GM23338 (cell line): ENCODE data around the gene CPLX1. TPM values are rescaled to one million over a fixed set of nuclear protein-coding genes. Genes with fewer than 3 reads are reported as not detected.

Experiments
- ATAC-seq: fragments of 200-7000 bp; cut with Tn5 transposase; 3 replicates; pipeline ENCODE4 v1.9.1; 2020
- DNase-seq: peaks from one replicate; pipeline ENCODE4 v3.0.0-alpha.2; 2015; ENCODE audit warnings: low spot score
- H2AFZ ChIP-seq: fragments of 200-600 bp; sonication (generic); 2 replicates; pipeline ENCODE4 v1.8.0; 2016; ENCODE audit warnings: antibody characterized with exemption, mild to moderate bottlenecking, moderate library complexity
- H3F3A ChIP-seq: fragments of 200-600 bp; sonication (generic); replicated peaks from 2 replicates; pipeline ENCODE4 v1.8.0; 2017; ENCODE audit warnings: antibody characterized with exemption, mixed run types, low read depth
- H3K27ac ChIP-seq: fragments of 200-600 bp; sonication (generic); 2 replicates; pipeline ENCODE4 v1.6.1; 2016; ENCODE audit warnings: low read depth
- H3K27me3 ChIP-seq: fragments of 200-600 bp; sonication (generic); 2 replicates; pipeline ENCODE4 v1.8.0; 2016; ENCODE audit warnings: mild to moderate bottlenecking, mixed run types, moderate library complexity; ENCODE audit not compliant: insufficient read depth
- H3K36me3 ChIP-seq: fragments of 200-600 bp; sonication (generic); 2 replicates; pipeline ENCODE4 v1.8.0; 2016; ENCODE audit warnings: mild to moderate bottlenecking; ENCODE audit not compliant: insufficient read depth
- H3K4me1 ChIP-seq: fragments of 200-600 bp; sonication (generic); 2 replicates; pipeline ENCODE4 v1.8.0; 2016; ENCODE audit warnings: mild to moderate bottlenecking, moderate library complexity; ENCODE audit not compliant: insufficient read depth
- H3K4me2 ChIP-seq: fragments of 200-600 bp; sonication (generic); 2 replicates; pipeline ENCODE4 v1.7.1; 2017; ENCODE audit warnings: mixed run types
- H3K4me3 ChIP-seq: fragments of 200-600 bp; sonication (generic); 2 replicates; pipeline ENCODE4 v1.6.1; 2016; ENCODE audit warnings: mixed run types
- H3K79me2 ChIP-seq: fragments of 200-600 bp; sonication (generic); replicated peaks from 2 replicates; pipeline ENCODE4 v1.8.0; 2017; ENCODE audit warnings: mild to moderate bottlenecking; ENCODE audit not compliant: insufficient read depth
- H3K9me2 ChIP-seq: fragments of 200-600 bp; sonication (generic); 2 replicates; pipeline ENCODE4 v1.8.0; 2017; ENCODE audit not compliant: insufficient read depth
- H4K20me1 ChIP-seq: fragments of 200-600 bp; sonication (generic); replicated peaks from 2 replicates; pipeline ENCODE4 v1.8.0; 2017; ENCODE audit warnings: mild to moderate bottlenecking; ENCODE audit not compliant: insufficient read depth
- H3K27ac Mint-ChIP-seq: 2 replicates; pipeline ENCODE4 v1.8.0; 2020; ENCODE audit warnings: inconsistent platforms, mild to moderate bottlenecking, moderate library complexity, mixed read lengths
- H3K27me3 Mint-ChIP-seq: 3 replicates; pipeline ENCODE4 v1.8.0; 2022; ENCODE audit warnings: low read depth, mild to moderate bottlenecking, moderate library complexity, mixed read lengths, inconsistent platforms; ENCODE audit not compliant: insufficient read depth, poor library complexity
- H3K36me3 Mint-ChIP-seq: 3 replicates; pipeline ENCODE4 v1.8.0; 2021; ENCODE audit warnings: low read depth, mild to moderate bottlenecking, inconsistent platforms, moderate library complexity, mixed read lengths
- H3K4me1 Mint-ChIP-seq: 3 replicates; pipeline ENCODE4 v1.8.0; 2020; ENCODE audit warnings: mild to moderate bottlenecking, inconsistent platforms, mixed read lengths
- H3K4me3 Mint-ChIP-seq: 3 replicates; pipeline ENCODE4 v1.8.0; 2021; ENCODE audit warnings: moderate library complexity, mild to moderate bottlenecking, inconsistent platforms, mixed read lengths
- H3K9me3 Mint-ChIP-seq: 3 replicates; pipeline ENCODE4 v1.8.0; 2020; ENCODE audit warnings: moderate library complexity, mild to moderate bottlenecking, inconsistent platforms, mixed read lengths
- CREB1 ChIP-seq: fragments of 250-450 bp; sonication (Bioruptor Pico); IDR thresholded peaks from 2 replicates; pipeline ENCODE4 v1.5.0; 2020; ENCODE audit warnings: low read depth, mild to moderate bottlenecking, moderate library complexity
- EZH2phosphoT487 ChIP-seq: fragments of 200-600 bp; sonication (generic); IDR thresholded peaks from one replicate; pipeline ENCODE4 v1.8.1; 2018; ENCODE audit warnings: antibody characterized with exemption; ENCODE audit not compliant: unreplicated experiment
- JUNB ChIP-seq: IDR thresholded peaks from one replicate; pipeline ENCODE4 v1.6.1; 2016; ENCODE audit warnings: antibody characterized with exemption; ENCODE audit not compliant: unreplicated experiment
- NANOG ChIP-seq: IDR thresholded peaks from 2 replicates; pipeline ENCODE4 v1.6.1; 2016; ENCODE audit warnings: antibody characterized with exemption, borderline replicate concordance
- POLR2AphosphoS5 ChIP-seq: IDR thresholded peaks from 2 replicates; pipeline ENCODE4 v1.6.1; 2016; ENCODE audit warnings: antibody characterized with exemption, low read depth
- STAT1 ChIP-seq: IDR thresholded peaks from one replicate; pipeline ENCODE4 v1.6.1; 2016; ENCODE audit warnings: antibody characterized with exemption; ENCODE audit not compliant: unreplicated experiment
- ZNF114 ChIP-seq: fragments of 250-450 bp; sonication (Bioruptor Pico); IDR thresholded peaks from 2 replicates; pipeline ENCODE4 v1.5.0; 2020; ENCODE audit warnings: mild to moderate bottlenecking, moderate library complexity
- ZNF331 ChIP-seq: fragments of 250-450 bp; sonication (Bioruptor Pico); IDR thresholded peaks from 2 replicates; pipeline ENCODE4 v1.5.0; 2020; ENCODE audit warnings: low read depth, mild to moderate bottlenecking, moderate library complexity
- polyA plus RNA-seq: library from polyadenylated mRNA; unstranded; fragments of >200 nt; fragmentation: Nextera tagmentation; extraction: Ambion mirVana; gene quantifications from 2 replicates; pipeline ENCODE4 v1.2.1, GENCODE V29; 2016
- total RNA-seq: library from RNA; depleted of rRNA; stranded (reverse); fragments of >200 nt; shearing (Covaris generic); gene quantifications from 2 replicates; pipeline ENCODE4 v1.2.3, GENCODE V29; 2014
- TF ChIP-seq, protein P1 (sequence below), 2 experiments: fragments of 200-600 bp in 1 of 2; sonication (generic) in 1 of 2; conservative IDR thresholded peaks; 2 replicates each; pipeline versions ENCODE4 v1.5.1 to v1.6.1; 2016 to 2017; ENCODE audit warnings: antibody characterized with exemption in 2 of 2, low read depth in 2 of 2, mild to moderate bottlenecking in 2 of 2, moderate library complexity in 1 of 2
- TF ChIP-seq, protein P2 (sequence below): IDR thresholded peaks from one replicate; pipeline ENCODE4 v1.6.1; 2018; ENCODE audit warnings: antibody characterized with exemption; ENCODE audit not compliant: unreplicated experiment
- TF ChIP-seq, protein P3 (sequence below): IDR thresholded peaks from 2 replicates; pipeline ENCODE4 v1.6.1; 2016; ENCODE audit warnings: antibody characterized with exemption

CPLX1 gene
- total and polyA plus RNA-seq, 2 experiments from 2014 or later = 0.86 to 0.97 TPM

DNA sequence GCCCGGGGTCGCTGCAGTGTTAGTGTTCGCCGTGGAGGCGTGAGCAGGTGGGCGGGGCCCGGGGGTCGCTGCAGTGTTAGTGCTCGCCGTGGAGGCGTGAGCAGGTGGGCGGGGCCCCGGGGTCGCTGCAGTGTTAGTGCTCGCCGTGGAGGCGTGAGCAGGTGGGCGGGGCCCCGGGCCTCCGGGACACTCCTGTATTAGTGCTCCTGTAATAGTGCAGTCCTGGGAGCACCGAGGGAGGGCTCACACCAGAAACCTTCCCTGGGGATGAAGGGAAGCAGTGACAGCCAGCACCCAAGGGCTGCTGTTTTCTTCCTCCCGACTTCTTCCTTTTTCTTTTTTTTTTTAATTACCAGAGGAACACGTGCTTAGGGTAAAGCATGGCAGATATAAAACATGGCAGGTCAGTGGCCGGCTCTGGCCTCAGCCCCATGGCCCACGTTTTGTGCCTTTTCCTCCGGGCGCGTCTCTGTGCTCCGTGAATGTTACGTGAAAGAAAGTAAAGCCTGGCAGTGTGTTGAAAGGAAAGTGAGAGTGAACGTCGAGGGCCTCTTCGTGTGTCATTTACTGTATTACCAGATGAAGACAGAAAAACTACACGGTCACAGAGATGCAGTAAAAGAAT, 78.3 kb downstream of the CPLX1 start:
- Histone ChIP-seq H3K79me2 (peaks cover 38% of the 10 kb centered on the region), H2AFZ (no peak overlapping the region), H3F3A (no peaks in the 10 kb centered on the region; the same call in 1 of the 2 replicates), H3K9me2 (no peaks in the 10 kb centered on the region), H3K27me3 (no peaks in the 10 kb centered on the region), H3K27ac (no peak overlapping the region), H4K20me1 (peaks cover 14% of the 10 kb centered on the region), H3K36me3 (0 out of 2 replicates have a peak, but pooled peaks cover 3% of the 10 kb centered on the region), H3K4me2 (no peak overlapping the region), H3K4me3 (no peak overlapping the region), H3K4me1 (no peaks in the 10 kb centered on the region)
- no peak overlapping the region for H3K27ac Mint-ChIP-seq
- H3K27me3 Mint-ChIP-seq = peaks cover 3% of the 10 kb centered on the region
- DNase-seq (no peak), ATAC-seq (no peak)
- peaks cover 58% of the 10 kb centered on the region for H3K36me3 Mint-ChIP-seq
- H3K4me1 Mint-ChIP-seq = no peaks in the 10 kb centered on the region; the same call in 2 of the 3 replicates
- TF ChIP-seq ZNF114 (CRISPR knock-in tag) = no peak
- TF ChIP-seq, protein P1, sequence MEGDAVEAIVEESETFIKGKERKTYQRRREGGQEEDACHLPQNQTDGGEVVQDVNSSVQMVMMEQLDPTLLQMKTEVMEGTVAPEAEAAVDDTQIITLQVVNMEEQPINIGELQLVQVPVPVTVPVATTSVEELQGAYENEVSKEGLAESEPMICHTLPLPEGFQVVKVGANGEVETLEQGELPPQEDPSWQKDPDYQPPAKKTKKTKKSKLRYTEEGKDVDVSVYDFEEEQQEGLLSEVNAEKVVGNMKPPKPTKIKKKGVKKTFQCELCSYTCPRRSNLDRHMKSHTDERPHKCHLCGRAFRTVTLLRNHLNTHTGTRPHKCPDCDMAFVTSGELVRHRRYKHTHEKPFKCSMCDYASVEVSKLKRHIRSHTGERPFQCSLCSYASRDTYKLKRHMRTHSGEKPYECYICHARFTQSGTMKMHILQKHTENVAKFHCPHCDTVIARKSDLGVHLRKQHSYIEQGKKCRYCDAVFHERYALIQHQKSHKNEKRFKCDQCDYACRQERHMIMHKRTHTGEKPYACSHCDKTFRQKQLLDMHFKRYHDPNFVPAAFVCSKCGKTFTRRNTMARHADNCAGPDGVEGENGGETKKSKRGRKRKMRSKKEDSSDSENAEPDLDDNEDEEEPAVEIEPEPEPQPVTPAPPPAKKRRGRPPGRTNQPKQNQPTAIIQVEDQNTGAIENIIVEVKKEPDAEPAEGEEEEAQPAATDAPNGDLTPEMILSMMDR (conservative IDR thresholded peaks at IDR 0.05; ENCODE audit: low read depth in 2 of 2) = no peak
- TF ChIP-seq, protein P2, sequence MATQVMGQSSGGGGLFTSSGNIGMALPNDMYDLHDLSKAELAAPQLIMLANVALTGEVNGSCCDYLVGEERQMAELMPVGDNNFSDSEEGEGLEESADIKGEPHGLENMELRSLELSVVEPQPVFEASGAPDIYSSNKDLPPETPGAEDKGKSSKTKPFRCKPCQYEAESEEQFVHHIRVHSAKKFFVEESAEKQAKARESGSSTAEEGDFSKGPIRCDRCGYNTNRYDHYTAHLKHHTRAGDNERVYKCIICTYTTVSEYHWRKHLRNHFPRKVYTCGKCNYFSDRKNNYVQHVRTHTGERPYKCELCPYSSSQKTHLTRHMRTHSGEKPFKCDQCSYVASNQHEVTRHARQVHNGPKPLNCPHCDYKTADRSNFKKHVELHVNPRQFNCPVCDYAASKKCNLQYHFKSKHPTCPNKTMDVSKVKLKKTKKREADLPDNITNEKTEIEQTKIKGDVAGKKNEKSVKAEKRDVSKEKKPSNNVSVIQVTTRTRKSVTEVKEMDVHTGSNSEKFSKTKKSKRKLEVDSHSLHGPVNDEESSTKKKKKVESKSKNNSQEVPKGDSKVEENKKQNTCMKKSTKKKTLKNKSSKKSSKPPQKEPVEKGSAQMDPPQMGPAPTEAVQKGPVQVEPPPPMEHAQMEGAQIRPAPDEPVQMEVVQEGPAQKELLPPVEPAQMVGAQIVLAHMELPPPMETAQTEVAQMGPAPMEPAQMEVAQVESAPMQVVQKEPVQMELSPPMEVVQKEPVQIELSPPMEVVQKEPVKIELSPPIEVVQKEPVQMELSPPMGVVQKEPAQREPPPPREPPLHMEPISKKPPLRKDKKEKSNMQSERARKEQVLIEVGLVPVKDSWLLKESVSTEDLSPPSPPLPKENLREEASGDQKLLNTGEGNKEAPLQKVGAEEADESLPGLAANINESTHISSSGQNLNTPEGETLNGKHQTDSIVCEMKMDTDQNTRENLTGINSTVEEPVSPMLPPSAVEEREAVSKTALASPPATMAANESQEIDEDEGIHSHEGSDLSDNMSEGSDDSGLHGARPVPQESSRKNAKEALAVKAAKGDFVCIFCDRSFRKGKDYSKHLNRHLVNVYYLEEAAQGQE = no peak
- no peak for TF ChIP-seq ZNF331 (CRISPR knock-in tag)
- TF ChIP-seq NANOG = no peak
- TF ChIP-seq STAT1 = no peak
- TF ChIP-seq CREB1 = no peak
- no peak for TF ChIP-seq EZH2phosphoT487
- peak overlapping the region; percentile 21; the same call in 1 of the 3 replicates for H3K4me3 Mint-ChIP-seq
- H3K9me3 Mint-ChIP-seq = peaks cover 14% of the 10 kb centered on the region

DNA sequence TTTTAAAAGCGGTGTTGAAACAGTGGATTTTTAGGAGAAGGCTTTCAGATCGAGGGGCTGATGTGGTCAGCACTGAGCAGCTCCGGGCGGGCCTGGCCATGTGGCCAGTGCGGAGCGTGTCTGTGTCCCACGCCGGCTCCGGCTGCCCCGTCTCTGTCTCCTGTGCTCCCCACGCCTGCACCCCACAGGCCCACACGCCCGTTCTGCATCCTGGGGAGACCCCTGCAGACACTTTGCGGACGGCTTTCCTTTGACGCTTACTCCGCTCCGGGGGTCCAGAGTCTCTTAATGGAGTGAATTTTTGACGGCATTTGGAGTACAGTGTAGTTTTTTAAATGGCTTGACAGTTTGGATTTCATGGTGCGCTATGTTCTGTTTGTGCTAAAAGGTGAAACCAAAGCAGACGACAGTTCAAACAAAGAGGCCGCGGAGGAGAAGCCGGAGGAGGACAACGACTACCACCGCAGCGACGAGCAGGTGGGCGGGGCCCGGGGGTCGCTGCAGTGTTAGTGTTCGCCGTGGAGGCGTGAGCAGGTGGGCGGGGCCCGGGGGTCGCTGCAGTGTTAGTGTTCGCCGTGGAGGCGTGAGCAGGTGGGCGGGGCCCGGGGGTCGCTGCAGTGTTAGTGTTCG, 81.6 kb downstream of the CPLX1 start:
- no peak for ATAC-seq
- no peak for TF ChIP-seq JUNB
- TF ChIP-seq, protein P3, sequence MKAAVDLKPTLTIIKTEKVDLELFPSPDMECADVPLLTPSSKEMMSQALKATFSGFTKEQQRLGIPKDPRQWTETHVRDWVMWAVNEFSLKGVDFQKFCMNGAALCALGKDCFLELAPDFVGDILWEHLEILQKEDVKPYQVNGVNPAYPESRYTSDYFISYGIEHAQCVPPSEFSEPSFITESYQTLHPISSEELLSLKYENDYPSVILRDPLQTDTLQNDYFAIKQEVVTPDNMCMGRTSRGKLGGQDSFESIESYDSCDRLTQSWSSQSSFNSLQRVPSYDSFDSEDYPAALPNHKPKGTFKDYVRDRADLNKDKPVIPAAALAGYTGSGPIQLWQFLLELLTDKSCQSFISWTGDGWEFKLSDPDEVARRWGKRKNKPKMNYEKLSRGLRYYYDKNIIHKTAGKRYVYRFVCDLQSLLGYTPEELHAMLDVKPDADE = no peak
- no peak for TF ChIP-seq ZNF331 (CRISPR knock-in tag)
- TF ChIP-seq EZH2phosphoT487 = no peak
- TF ChIP-seq POLR2AphosphoS5 = no peak
- TF ChIP-seq CREB1 = no peak
- TF ChIP-seq, protein P2 = no peak
- TF ChIP-seq ZNF114 (CRISPR knock-in tag) = no peak

More for the DNA sequence above, 81.6 kb downstream of the CPLX1 start:
- Histone ChIP-seq H3K27ac (no peak overlapping the region), H3K79me2 (peaks cover 13% of the 10 kb centered on the region; the same call in 1 of the 2 replicates), H3K4me1 (no peaks in the 10 kb centered on the region), H2AFZ (no peak overlapping the region), H3K27me3 (no peaks in the 10 kb centered on the region), H3K9me2 (no peaks in the 10 kb centered on the region), H4K20me1 (peaks cover 4% of the 10 kb centered on the region; the same call in 1 of the 2 replicates), H3K36me3 (no peaks in the 10 kb centered on the region), H3K4me2 (no peak overlapping the region), H3K4me3 (no peak overlapping the region), H3F3A (no peaks in the 10 kb centered on the region; the same call in 1 of the 2 replicates)
- Mint-ChIP-seq H3K27me3 (peaks cover 19% of the 10 kb centered on the region), H3K4me3 (no peak overlapping the region), H3K36me3 (peaks cover 38% of the 10 kb centered on the region), H3K4me1 (no peaks in the 10 kb centered on the region; the same call in 2 of the 3 replicates), H3K27ac (no peak overlapping the region), H3K9me3 (peaks cover 13% of the 10 kb centered on the region; the same call in 2 of the 3 replicates)
- DNase-seq = no peak
